Parietal lobe (tissue), 1 donor: Measurements from ENCODE around the gene RHO. TPM values are rescaled to one million over a fixed set of nuclear protein-coding genes. Genes with fewer than 3 reads are reported as not detected.

Experiments
- total RNA-seq: library from RNA; depleted of rRNA; stranded (reverse); fragments of >200 nt; gene quantifications from one replicate; pipeline ENCODE4 v1.2.3, GENCODE V29; 2014

The RHO gene
- not detected for total RNA-seq

DNA sequence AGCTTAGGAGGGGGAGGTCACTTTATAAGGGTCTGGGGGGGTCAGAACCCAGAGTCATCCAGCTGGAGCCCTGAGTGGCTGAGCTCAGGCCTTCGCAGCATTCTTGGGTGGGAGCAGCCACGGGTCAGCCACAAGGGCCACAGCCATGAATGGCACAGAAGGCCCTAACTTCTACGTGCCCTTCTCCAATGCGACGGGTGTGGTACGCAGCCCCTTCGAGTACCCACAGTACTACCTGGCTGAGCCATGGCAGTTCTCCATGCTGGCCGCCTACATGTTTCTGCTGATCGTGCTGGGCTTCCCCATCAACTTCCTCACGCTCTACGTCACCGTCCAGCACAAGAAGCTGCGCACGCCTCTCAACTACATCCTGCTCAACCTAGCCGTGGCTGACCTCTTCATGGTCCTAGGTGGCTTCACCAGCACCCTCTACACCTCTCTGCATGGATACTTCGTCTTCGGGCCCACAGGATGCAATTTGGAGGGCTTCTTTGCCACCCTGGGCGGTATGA, at the start of gene RHO:
Gene RHO (plus strand): TSS at position 51 of the 512 bp plus-strand sequence. CDS start 95 bp downstream, at position 146.

DNA sequence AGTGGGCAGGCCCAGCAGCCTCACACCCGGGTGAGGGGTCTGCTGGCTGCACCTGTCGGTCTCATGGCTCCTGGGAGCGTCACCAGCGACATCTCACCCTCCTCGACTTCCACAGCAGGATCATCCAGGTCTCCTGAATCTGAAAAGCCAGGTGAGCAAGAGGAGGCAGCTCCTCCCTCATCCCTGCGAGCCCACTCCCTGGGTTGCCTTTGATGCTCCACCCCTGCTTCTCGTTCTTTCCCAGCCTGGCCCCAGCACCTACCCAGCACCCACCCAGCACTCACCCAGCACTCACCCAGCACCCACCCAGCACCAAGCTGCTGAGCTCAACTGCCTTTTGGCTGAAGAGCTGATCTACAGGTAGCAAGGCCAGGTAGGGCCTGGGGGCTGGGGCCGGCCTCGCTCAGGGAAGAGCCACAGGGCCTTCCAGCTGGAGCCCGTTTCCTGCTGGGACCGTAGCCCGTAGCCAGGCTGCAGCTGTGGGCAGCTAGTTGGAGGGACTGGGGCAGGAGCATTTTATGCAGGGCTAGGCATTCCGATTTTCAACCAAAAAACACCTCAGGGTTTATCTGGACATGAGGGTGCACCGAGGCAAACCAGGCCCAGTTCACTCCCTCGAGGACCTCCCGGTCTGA, 14.8 kb downstream of the RHO start, which contains the start of gene H1-8:
Gene H1-8 (plus strand): TSS at position 20 of the 635 bp plus-strand sequence. CDS start 44 bp downstream, at position 64.

Other genes with a start within 250 kb of the RHO start
- 16.6 TPM for gene HMCES, start 249.8 kb upstream of the RHO start, total RNA-seq
- gene EFCAB12, start 100.0 kb upstream of the RHO start, total RNA-seq = 0.94 TPM
- 23.2 TPM for gene MBD4, start 88.7 kb upstream of the RHO start, total RNA-seq
- 31.6 TPM for gene IFT122, start 88.4 kb upstream of the RHO start, total RNA-seq
- not detected for gene H1-8, start 14.5 kb downstream of the RHO start, total RNA-seq
- gene PLXND1, start 78.0 kb downstream of the RHO start, total RNA-seq = 24.1 TPM